IMR-90 (cell line): ENCODE data around the gene RTN1. TPM values are rescaled to one million over a fixed set of nuclear protein-coding genes. Genes with fewer than 3 reads are reported as not detected.
A peak's percentile ranks its signal among the peaks of the same experiment; 100 is the strongest.

Experiments
- ATAC-seq: fragments of 200-7000 bp; cut with Tn5 transposase; 2 replicates; pipeline ENCODE4 v1.9.1; 2020; ENCODE audit warnings: low read depth, mild to moderate bottlenecking, moderate library complexity
- BruUV-seq: library from RNA; stranded (reverse); fragments of 400-500 nt; replicated peaks from 2 replicates; lab custom pipeline; 2021; lab: Mats Ljungman, UMichigan
- CTCF ChIA-PET: fragments of 300-600 bp; formaldehyde crosslinking; extraction: SDS; loops from one replicate; lab custom pipeline; 2021; ENCODE audit warnings: antibody characterized with exemption; lab: Yijun Ruan, JAX
- POLR2A ChIA-PET: fragments of 300-600 bp; sonication (Branson Sonifier 250); formaldehyde crosslinking; loops from one replicate; lab custom pipeline; 2022; ENCODE audit warnings: antibody characterized with exemption; ENCODE audit not compliant: unreplicated experiment; lab: Charles Lee
- DNase-seq: peaks from one replicate; pipeline ENCODE4 v3.0.0; 2013
- H2AFZ ChIP-seq: replicated peaks from 2 replicates; pipeline ENCODE3; 2013; ENCODE audit warnings: low read length, mild to moderate bottlenecking; ENCODE audit not compliant: poor library complexity
- H2AK5ac ChIP-seq: 2 replicates; pipeline ENCODE4 v1.6.1; 2013; ENCODE audit warnings: low read depth, low read length, inconsistent platforms
- H2AK9ac ChIP-seq: replicated peaks from 2 replicates; pipeline ENCODE3; 2013; ENCODE audit warnings: mild to moderate bottlenecking, low read depth, low read length, moderate library complexity; ENCODE audit not compliant: poor library complexity
- H2BK120ac ChIP-seq: 2 replicates; pipeline ENCODE4 v1.6.1; 2013; ENCODE audit warnings: low read depth, low read length, inconsistent platforms
- H2BK15ac ChIP-seq: 3 replicates; pipeline ENCODE4 v1.6.1; 2013; ENCODE audit warnings: low read depth, low read length, inconsistent platforms
- H2BK20ac ChIP-seq: 2 replicates; pipeline ENCODE4 v1.6.1; 2013; ENCODE audit warnings: low read depth, mild to moderate bottlenecking, inconsistent platforms, low read length, moderate library complexity
- H2BK5ac ChIP-seq: 2 replicates; pipeline ENCODE4 v1.6.1; 2013; ENCODE audit warnings: mild to moderate bottlenecking, low read depth, low read length, inconsistent platforms; ENCODE audit not compliant: poor library complexity, severe bottlenecking
- H3K14ac ChIP-seq: replicated peaks from 2 replicates; pipeline ENCODE4 v1.6.1; 2013; ENCODE audit warnings: low read depth, low read length, inconsistent platforms
- H3K18ac ChIP-seq: 2 replicates; pipeline ENCODE4 v1.6.1; 2013; ENCODE audit warnings: low read depth, low read length, control low read depth
- H3K23ac ChIP-seq: 2 replicates; pipeline ENCODE4 v1.6.1; 2013; ENCODE audit warnings: low read depth, low read length, inconsistent platforms
- H3K27ac ChIP-seq: 2 replicates; pipeline ENCODE4 v1.5.1; 2013; ENCODE audit warnings: mild to moderate bottlenecking, control low read depth, low read length; ENCODE audit not compliant: insufficient read depth
- H3K27me3 ChIP-seq: 2 replicates; pipeline ENCODE4 v1.6.1; 2013; ENCODE audit warnings: low read length; ENCODE audit not compliant: control insufficient read depth, insufficient read depth
- H3K36me3 ChIP-seq: 2 replicates; pipeline ENCODE4 v1.6.1; 2013; ENCODE audit warnings: low read length, mixed read lengths; ENCODE audit not compliant: control insufficient read depth, insufficient read depth
- H3K4ac ChIP-seq: 2 replicates; pipeline ENCODE4 v1.6.1; 2013; ENCODE audit warnings: low read depth, low read length, inconsistent platforms
- H3K4me1 ChIP-seq: 2 replicates; pipeline ENCODE4 v1.6.1; 2013; ENCODE audit warnings: low read length, mixed read lengths; ENCODE audit not compliant: control insufficient read depth, insufficient read depth
- H3K4me2 ChIP-seq: 2 replicates; pipeline ENCODE4 v1.6.1; 2013; ENCODE audit warnings: low read depth, mild to moderate bottlenecking, control low read depth, low read length, moderate library complexity
- H3K4me3 ChIP-seq: 2 replicates; pipeline ENCODE4 v1.5.1; 2013; ENCODE audit warnings: low read depth, mild to moderate bottlenecking, control low read depth, low read length, moderate library complexity; ENCODE audit not compliant: insufficient read depth
- H3K56ac ChIP-seq: 2 replicates; pipeline ENCODE4 v1.6.1; 2013; ENCODE audit warnings: low read length, inconsistent platforms; ENCODE audit not compliant: insufficient read depth; ENCODE audit errors: extremely low read depth
- H3K79me1 ChIP-seq, 2 experiments: 2 replicates each; pipeline ENCODE4 v1.6.1; 2013; ENCODE audit warnings: low read length in 2 of 2, inconsistent platforms in 1 of 2, low read depth in 1 of 2
- H3K9ac ChIP-seq: 2 replicates; pipeline ENCODE4 v1.6.1; 2013; ENCODE audit warnings: low read depth, low read length, control low read depth
- H3K9me1 ChIP-seq: 2 replicates; pipeline ENCODE4 v1.6.1; 2013; ENCODE audit warnings: low read length, inconsistent platforms; ENCODE audit not compliant: insufficient read depth
- H3K9me3 ChIP-seq: 2 replicates; pipeline ENCODE4 v1.6.1; 2013; ENCODE audit warnings: low read length; ENCODE audit not compliant: control insufficient read depth, insufficient read depth
- H4K20me1 ChIP-seq: 2 replicates; pipeline ENCODE4 v1.6.1; 2013; ENCODE audit warnings: low read length, inconsistent platforms; ENCODE audit not compliant: insufficient read depth
- H4K5ac ChIP-seq: 2 replicates; pipeline ENCODE4 v1.6.1; 2013; ENCODE audit warnings: mild to moderate bottlenecking, low read depth, low read length, control low read depth
- H4K8ac ChIP-seq, 2 experiments: 2 replicates each; pipeline ENCODE4 v1.6.1; 2013; ENCODE audit warnings: low read depth in 2 of 2, low read length in 2 of 2, control low read depth in 1 of 2, inconsistent platforms in 1 of 2
- H4K91ac ChIP-seq: 2 replicates; pipeline ENCODE4 v1.6.1; 2013; ENCODE audit warnings: low read depth, low read length, inconsistent platforms; ENCODE audit not compliant: insufficient read depth
- BHLHE40 ChIP-seq: fragments of 150-350 bp; IDR thresholded peaks from 2 replicates; pipeline ENCODE4 v1.6.1; 2016; ENCODE audit warnings: mild to moderate bottlenecking, low read depth, low read length
- CEBPB ChIP-seq: IDR thresholded peaks from 2 replicates; pipeline ENCODE4 v1.6.1; 2012; ENCODE audit warnings: low read depth, low read length, improper control_type of control experiment
- CHD1 ChIP-seq: IDR thresholded peaks from 2 replicates; pipeline ENCODE4 v1.6.1; 2012; ENCODE audit warnings: low read depth, low read length, improper control_type of control experiment
- ELK1 ChIP-seq: fragments of 150-350 bp; IDR thresholded peaks from 2 replicates; pipeline ENCODE4 v1.6.1; 2016; ENCODE audit warnings: low read depth, mild to moderate bottlenecking, low read length, moderate library complexity, borderline replicate concordance
- FOS ChIP-seq: fragments of 150-350 bp; IDR thresholded peaks from 2 replicates; pipeline ENCODE4 v1.6.1; 2016; ENCODE audit warnings: low read depth, low read length
- MAFK ChIP-seq: IDR thresholded peaks from 2 replicates; pipeline ENCODE4 v1.6.1; 2012; ENCODE audit warnings: low read depth, low read length, improper control_type of control experiment
- MAZ ChIP-seq: IDR thresholded peaks from 2 replicates; pipeline ENCODE4 v1.6.1; 2012; ENCODE audit warnings: low read depth, mild to moderate bottlenecking, low read length, improper control_type of control experiment, moderate library complexity, borderline replicate concordance
- MXI1 ChIP-seq: IDR thresholded peaks from 2 replicates; pipeline ENCODE4 v1.6.1; 2012; ENCODE audit warnings: low read depth, mild to moderate bottlenecking, low read length, moderate library complexity, borderline replicate concordance
- NFE2L2 ChIP-seq: fragments of 150-350 bp; IDR thresholded peaks from 2 replicates; pipeline ENCODE4 v1.6.1; 2016; ENCODE audit warnings: low read depth, mild to moderate bottlenecking, low read length
- POLR2A ChIP-seq: IDR thresholded peaks from 2 replicates; pipeline ENCODE4 v1.6.1; 2012; ENCODE audit warnings: mild to moderate bottlenecking, low read depth, low read length
- RAD21 ChIP-seq: IDR thresholded peaks from 2 replicates; pipeline ENCODE4 v1.6.1; 2012; ENCODE audit warnings: low read length, improper control_type of control experiment
- RCOR1 ChIP-seq: IDR thresholded peaks from 2 replicates; pipeline ENCODE4 v1.6.1; 2012; ENCODE audit warnings: mild to moderate bottlenecking, low read length, improper control_type of control experiment; ENCODE audit not compliant: insufficient replicate concordance
- RFX5 ChIP-seq: IDR thresholded peaks from 2 replicates; pipeline ENCODE4 v1.8.0; 2012; ENCODE audit warnings: low read depth, mild to moderate bottlenecking, low read length, moderate library complexity
- SMC3 ChIP-seq: fragments of 150-350 bp; IDR thresholded peaks from 2 replicates; pipeline ENCODE4 v1.6.1; 2016; ENCODE audit warnings: low read depth, mild to moderate bottlenecking, antibody characterized with exemption, low read length, moderate library complexity
- USF2 ChIP-seq: fragments of 150-350 bp; IDR thresholded peaks from 2 replicates; pipeline ENCODE4 v1.6.1; 2017; ENCODE audit warnings: mild to moderate bottlenecking, antibody characterized with exemption, low read length, low read depth
- WGBS, 2 experiments: methylation state at CpG; one replicate each; pipeline versions ENCODE4 v1.1.5 to v1.1.7; 2013; ENCODE audit warnings: missing lambda C conversion rate in 2 of 2; ENCODE audit not compliant: insufficient read length in 1 of 2; ENCODE audit errors: extremely low coverage in 2 of 2; 5-methylcytosine and 5-hydroxymethylcytosine counted together
- dilution Hi-C: fragments of 300-500 bp; cut with HindIII; formaldehyde crosslinking; loops from one replicate; pipeline ENCODE4 v1.14.3; 2018; ENCODE audit warnings: low sequenced_read_pairs; ENCODE audit not compliant: unreplicated experiment
- in situ Hi-C: fragments of 300-500 bp; cut with MboI; formaldehyde crosslinking; loops from 3 replicates; pipeline ENCODE4 v1.14.3; 2019; ENCODE audit warnings: low sequenced_read_pairs, inconsistent platforms, mixed read lengths
- intact Hi-C: fragments of 100-400 bp; cut with micrococcal nuclease; formaldehyde crosslinking; loops from 2 replicates; pipeline ENCODE4 v1.10.0; 2022
- polyA plus RNA-seq, 3 experiments: library from polyadenylated mRNA; depleted of rRNA; stranded (reverse); fragments of >200 nt; gene quantifications; 2 replicates each; pipeline ENCODE4 v1.2.3, GENCODE V29; 2012; ENCODE audit warnings: low replicate concordance in 1 of 3
- total RNA-seq: library from RNA; depleted of rRNA; stranded (reverse); fragments of >200 nt; gene quantifications from 2 replicates; pipeline ENCODE4 v1.2.3, GENCODE V29; 2012
- TF ChIP-seq, protein P1 (sequence below): conservative IDR thresholded peaks from 2 replicates; pipeline ENCODE4 v1.5.1; 2012; ENCODE audit warnings: mild to moderate bottlenecking, low read depth, low read length, improper control_type of control experiment

RTN1 gene
- total and polyA plus RNA-seq, 2 of the 4 experiments (the other 2 are of a cell fraction): 0.18 to 0.46 TPM

- CTCF ChIA-PET: no interaction called here
- Histone ChIP-seq H3K4me3 (no peak overlapping the region), H3K4me2 (no peak overlapping the region)
Measured at GRCh38 chr14:59565087-59565486, 305.5 kb downstream of the RTN1 start.

More at GRCh38 chr14:59565087-59565486, 305.5 kb downstream of the RTN1 start:
- no peaks in the 10 kb centered on the region for H3K9me3 ChIP-seq
- no peak overlapping the region for H2BK120ac ChIP-seq
- TF ChIP-seq CEBPB: no peak
- no peak for TF ChIP-seq USF2
- TF ChIP-seq RAD21: no peak
- TF ChIP-seq, protein P1, sequence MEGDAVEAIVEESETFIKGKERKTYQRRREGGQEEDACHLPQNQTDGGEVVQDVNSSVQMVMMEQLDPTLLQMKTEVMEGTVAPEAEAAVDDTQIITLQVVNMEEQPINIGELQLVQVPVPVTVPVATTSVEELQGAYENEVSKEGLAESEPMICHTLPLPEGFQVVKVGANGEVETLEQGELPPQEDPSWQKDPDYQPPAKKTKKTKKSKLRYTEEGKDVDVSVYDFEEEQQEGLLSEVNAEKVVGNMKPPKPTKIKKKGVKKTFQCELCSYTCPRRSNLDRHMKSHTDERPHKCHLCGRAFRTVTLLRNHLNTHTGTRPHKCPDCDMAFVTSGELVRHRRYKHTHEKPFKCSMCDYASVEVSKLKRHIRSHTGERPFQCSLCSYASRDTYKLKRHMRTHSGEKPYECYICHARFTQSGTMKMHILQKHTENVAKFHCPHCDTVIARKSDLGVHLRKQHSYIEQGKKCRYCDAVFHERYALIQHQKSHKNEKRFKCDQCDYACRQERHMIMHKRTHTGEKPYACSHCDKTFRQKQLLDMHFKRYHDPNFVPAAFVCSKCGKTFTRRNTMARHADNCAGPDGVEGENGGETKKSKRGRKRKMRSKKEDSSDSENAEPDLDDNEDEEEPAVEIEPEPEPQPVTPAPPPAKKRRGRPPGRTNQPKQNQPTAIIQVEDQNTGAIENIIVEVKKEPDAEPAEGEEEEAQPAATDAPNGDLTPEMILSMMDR: no peak
- no peak for TF ChIP-seq BHLHE40
- TF ChIP-seq MAFK: no peak
- TF ChIP-seq MAZ: no peak
- no peak for TF ChIP-seq POLR2A
- no peak for TF ChIP-seq ELK1
- no peak for TF ChIP-seq NFE2L2
- TF ChIP-seq FOS: no peak
- TF ChIP-seq RCOR1: no peak
- no peak for TF ChIP-seq MXI1
- no peak for TF ChIP-seq RFX5
- no peak for TF ChIP-seq CHD1
- TF ChIP-seq SMC3: no peak
- WGBS, 2 experiments: no CpG with 5 or more reads among the region's 1 CpG
- H2AFZ ChIP-seq: no peak overlapping the region
- H3K56ac ChIP-seq: no peak overlapping the region
- H3K27me3 ChIP-seq: peaks cover 11% of the 10 kb centered on the region
- dilution Hi-C loops (no loop called here), in situ Hi-C loops (no loop called here), intact Hi-C loops (no loop called here)
- H3K18ac ChIP-seq: no peak overlapping the region
- H3K23ac ChIP-seq: no peak overlapping the region
- no peaks in the 10 kb centered on the region for H3K36me3 ChIP-seq
- ATAC-seq (no peak), DNase-seq (peak; percentile 11)
- H2BK5ac ChIP-seq: no peak overlapping the region
- H4K91ac ChIP-seq: no peak overlapping the region
- no peak overlapping the region for H3K14ac ChIP-seq
- H2AK5ac ChIP-seq: no peak overlapping the region
- H2BK20ac ChIP-seq: no peak overlapping the region
- H3K4ac ChIP-seq: no peak overlapping the region
- POLR2A ChIA-PET: no interaction called here
- H3K9me1 ChIP-seq: no peaks in the 10 kb centered on the region
- no peak overlapping the region for H2BK15ac ChIP-seq
- H4K5ac ChIP-seq: no peak overlapping the region
- BruUV-seq: no TSS peak
- no peaks in the 10 kb centered on the region for H3K4me1 ChIP-seq
- H4K20me1 ChIP-seq: no peaks in the 10 kb centered on the region
- no peak overlapping the region for H2AK9ac ChIP-seq
- no peaks in the 10 kb centered on the region for H3K79me1 ChIP-seq
- no peak overlapping the region for H3K27ac ChIP-seq
- H4K8ac ChIP-seq: no peak overlapping the region
- H3K9ac ChIP-seq: no peak overlapping the region
